Caco-2 (cell line): Measurements from ENCODE around the gene HOXA1. TPM values are rescaled to one million over a fixed set of nuclear protein-coding genes. Genes with fewer than 3 reads are reported as not detected.

ENCODE experiments used
- BruUV-seq: library from RNA; stranded (reverse); fragments of 400-500 nt; replicated peaks from 2 replicates; lab custom pipeline; 2021; lab: Mats Ljungman, UMichigan
- CTCF ChIA-PET: fragments of 300-600 bp; sonication (Branson Sonifier 250); formaldehyde crosslinking; loops from one replicate; lab custom pipeline; 2022; ENCODE audit warnings: antibody characterized with exemption; lab: Charles Lee
- POLR2A ChIA-PET: fragments of 300-600 bp; sonication (Branson Sonifier 250); formaldehyde crosslinking; loops from one replicate; lab custom pipeline; 2022; ENCODE audit warnings: antibody characterized with exemption; lab: Charles Lee
- DNase-seq, 2 experiments: peaks; one replicate each; pipeline versions ENCODE4 v3.0.0 to v3.0.0-alpha.2; 2020 to 2022
- H3K27me3 ChIP-seq: replicated peaks from 2 replicates; pipeline ENCODE4 v1.6.0; 2011; ENCODE audit warnings: low read length; ENCODE audit not compliant: control insufficient read depth, insufficient read depth
- H3K36me3 ChIP-seq: 2 replicates; pipeline ENCODE4 v1.5.1; 2011; ENCODE audit warnings: low read length; ENCODE audit not compliant: control insufficient read depth, insufficient read depth
- H3K4me1 ChIP-seq: fragments of 250-450 bp; sonication (Bioruptor Pico); 2 replicates; pipeline ENCODE4 v1.5.1; 2020; ENCODE audit warnings: mild to moderate bottlenecking
- H3K4me3 ChIP-seq: 2 replicates; pipeline ENCODE4 v1.5.1; 2011; ENCODE audit warnings: low read depth, mild to moderate bottlenecking, control low read depth, low read length
- H3K9me3 ChIP-seq: fragments of 250-450 bp; sonication (Bioruptor Pico); 2 replicates; pipeline ENCODE4 v1.5.1; 2020; ENCODE audit warnings: mild to moderate bottlenecking, moderate library complexity
- H3K27ac Mint-ChIP-seq: one replicate; pipeline ENCODE4 v1.8.0; 2022; ENCODE audit warnings: mixed read lengths; ENCODE audit not compliant: unreplicated experiment
- H3K27me3 Mint-ChIP-seq: one replicate; pipeline ENCODE4 v1.8.0; 2022; ENCODE audit warnings: mixed read lengths; ENCODE audit not compliant: insufficient read depth, unreplicated experiment
- H3K36me3 Mint-ChIP-seq: one replicate; pipeline ENCODE4 v1.8.0; 2022; ENCODE audit warnings: mild to moderate bottlenecking, mixed read lengths; ENCODE audit not compliant: insufficient read depth, unreplicated experiment
- H3K4me1 Mint-ChIP-seq: one replicate; pipeline ENCODE4 v1.8.0; 2022; ENCODE audit warnings: low read depth, mixed read lengths; ENCODE audit not compliant: unreplicated experiment
- H3K4me3 Mint-ChIP-seq: one replicate; pipeline ENCODE4 v1.8.0; 2022; ENCODE audit warnings: mild to moderate bottlenecking, moderate library complexity, mixed read lengths; ENCODE audit not compliant: unreplicated experiment
- H3K9me3 Mint-ChIP-seq: one replicate; pipeline ENCODE4 v1.8.0; 2022; ENCODE audit warnings: mixed read lengths; ENCODE audit not compliant: unreplicated experiment
- CTCF ChIP-seq, 2 experiments: fragments of 200-600 bp in 1 of 2; IDR thresholded peaks; 1 replicate in 1 of 2; 2 replicates in 1 of 2; pipeline versions ENCODE4 v1.5.1 to v1.8.0; 2011 to 2022; ENCODE audit warnings: antibody characterized with exemption in 1 of 2, control low read depth in 1 of 2, inconsistent platforms in 1 of 2, low read depth in 1 of 2, low read length in 1 of 2, mild to moderate bottlenecking in 1 of 2, moderate library complexity in 1 of 2; ENCODE audit not compliant: insufficient read depth in 1 of 2, severe bottlenecking in 1 of 2, unreplicated experiment in 1 of 2
- intact Hi-C: fragments of 100-400 bp; cut with micrococcal nuclease; formaldehyde crosslinking; loops from one replicate; pipeline ENCODE4 v1.10.0; 2022; ENCODE audit not compliant: unreplicated experiment
- total RNA-seq: library from RNA; stranded (reverse); gene quantifications from 2 replicates; pipeline ENCODE4 v1.2.3, GENCODE V29; 2022

The HOXA1 gene
- total RNA-seq, 1 experiment from 2014 or later, result 18.5 TPM

- no peak overlapping the region for H3K4me3 ChIP-seq
- BruUV-seq, result no TSS peak
- H3K4me1 ChIP-seq, result peaks cover 10% of the 10 kb centered on the region
- no peak for DNase-seq
- Mint-ChIP-seq H3K27ac (no peak overlapping the region), H3K9me3 (no peaks in the 10 kb centered on the region), H3K4me1 (peaks cover 15% of the 10 kb centered on the region), H3K4me3 (no peak overlapping the region), H3K36me3 (peaks cover 25% of the 10 kb centered on the region), H3K27me3 (no peaks in the 10 kb centered on the region)
- ChIA-PET POLR2A (no interaction called here), CTCF (no interaction called here)
- no peaks in the 10 kb centered on the region for H3K9me3 ChIP-seq
- H3K27me3 ChIP-seq, result no peaks in the 10 kb centered on the region
- no peaks in the 10 kb centered on the region for H3K36me3 ChIP-seq
- intact Hi-C loops, result no loop called here
- TF ChIP-seq CTCF (IDR thresholded peaks at IDR 0.05; ENCODE audit: insufficient read depth in 1 of 2, low read depth in 1 of 2, low read length in 1 of 2, severe bottlenecking in 1 of 2, unreplicated experiment in 1 of 2), result no peak
Measured at GRCh38 chr7:27101171-27101956, 5.6 kb upstream of the HOXA1 start.

- Mint-ChIP-seq H3K27ac (no peak overlapping the region), H3K36me3 (peaks cover 26% of the 10 kb centered on the region), H3K9me3 (no peaks in the 10 kb centered on the region), H3K4me1 (peaks cover 15% of the 10 kb centered on the region), H3K4me3 (no peak overlapping the region), H3K27me3 (no peaks in the 10 kb centered on the region)
- no peak for DNase-seq
- Histone ChIP-seq H3K4me1 (peaks cover 10% of the 10 kb centered on the region), H3K27me3 (no peaks in the 10 kb centered on the region), H3K36me3 (no peaks in the 10 kb centered on the region), H3K9me3 (no peaks in the 10 kb centered on the region), H3K4me3 (no peak overlapping the region)
- POLR2A ChIA-PET, result no interaction called here
- CTCF ChIA-PET, result interaction anchor here (0.5 kb wide), 1 partner anchor 706 kb away, joined by 4 read pairs; no protein-coding TSS in a partner anchor
- TF ChIP-seq CTCF (IDR thresholded peaks at IDR 0.05; ENCODE audit: insufficient read depth in 1 of 2, low read depth in 1 of 2, low read length in 1 of 2, severe bottlenecking in 1 of 2, unreplicated experiment in 1 of 2), result no peak
- BruUV-seq, result no TSS peak
- intact Hi-C loops, result no loop called here
Measured at GRCh38 chr7:27100694-27101170, 4.9 kb upstream of the HOXA1 start.

GRCh38 chr7:27099453-27100370, 3.9 kb upstream of the HOXA1 start:
- BruUV-seq, result no TSS peak
- Mint-ChIP-seq H3K36me3 (peaks cover 33% of the 10 kb centered on the region), H3K27me3 (no peaks in the 10 kb centered on the region), H3K4me3 (no peak overlapping the region), H3K4me1 (peaks cover 22% of the 10 kb centered on the region), H3K9me3 (no peaks in the 10 kb centered on the region), H3K27ac (no peak overlapping the region)
- ChIA-PET CTCF (interaction anchor here (0.5 kb wide), 1 partner anchor 705 kb away, joined by 4 read pairs; no protein-coding TSS in a partner anchor), POLR2A (no interaction called here)
- TF ChIP-seq CTCF (IDR thresholded peaks at IDR 0.05; ENCODE audit: insufficient read depth in 1 of 2, low read depth in 1 of 2, low read length in 1 of 2, severe bottlenecking in 1 of 2, unreplicated experiment in 1 of 2), result no peak
- Histone ChIP-seq H3K9me3 (no peaks in the 10 kb centered on the region), H3K4me1 (peaks cover 10% of the 10 kb centered on the region), H3K36me3 (no peaks in the 10 kb centered on the region), H3K27me3 (no peaks in the 10 kb centered on the region), H3K4me3 (no peak overlapping the region)
- intact Hi-C loops, result no loop called here
- no peak for DNase-seq
